VCaP (cell line): ENCODE data around the gene SEPTIN11.

Source experiments
- H3K27ac ChIP-seq: fragments of 450-650 bp; 2 replicates; pipeline ENCODE4 v1.5.1; 2017
- CTCF ChIP-seq: fragments of 450-650 bp; conservative IDR thresholded peaks from 2 replicates; pipeline ENCODE4 v1.5.1; 2017; ENCODE audit warnings: mild to moderate bottlenecking, moderate library complexity

Gene SEPTIN11

GRCh38 chr4:76981644-76982043, 32.1 kb downstream of the SEPTIN11 start:
- no peak for TF ChIP-seq CTCF
- no peak overlapping the region for H3K27ac ChIP-seq

- no peak; the same call in 1 of the 2 replicates for TF ChIP-seq CTCF
These were observed 33.4 kb downstream of the SEPTIN11 start for GRCh38 chr4:76982638-76983584.

GRCh38 chr4:76984127-76984526, 34.6 kb downstream of the SEPTIN11 start:
- peak; percentile 69 for TF ChIP-seq CTCF
- H3K27ac ChIP-seq = no peak overlapping the region

More at GRCh38 chr4:76982638-76983584, 33.4 kb downstream of the SEPTIN11 start:
- H3K27ac ChIP-seq = no peak overlapping the region

GRCh38 chr4:76984788-76985211, 35.2 kb downstream of the SEPTIN11 start:
- no peak for TF ChIP-seq CTCF
- no peak overlapping the region for H3K27ac ChIP-seq

- H3K27ac ChIP-seq = no peak overlapping the region
These were observed 37.6 kb downstream of the SEPTIN11 start for GRCh38 chr4:76987153-76987591.

GRCh38 chr4:76987685-76988084, 38.1 kb downstream of the SEPTIN11 start:
- H3K27ac ChIP-seq = 0 out of 2 replicates have a peak overlapping the region, but pooled peaks have one; percentile 63
- peak; percentile 47; the same call in 1 of the 2 replicates for TF ChIP-seq CTCF

More at GRCh38 chr4:76987153-76987591, 37.6 kb downstream of the SEPTIN11 start:
- TF ChIP-seq CTCF = no peak

GRCh38 chr4:76989391-76990061, 40.0 kb downstream of the SEPTIN11 start:
- no peak for TF ChIP-seq CTCF
- H3K27ac ChIP-seq = peak overlapping the region; percentile 63
